Osteoblast (primary cell): ENCODE measurements around the gene GCAT. TPM values are rescaled to one million over a fixed set of nuclear protein-coding genes. Genes with fewer than 3 reads are reported as not detected.
A peak's percentile ranks its signal among the peaks of the same experiment; 100 is the strongest.

Experiments used
- DNase-seq: peaks from one replicate; pipeline ENCODE4 v3.0.0; 2011; ENCODE audit warnings: low spot score, mixed read lengths; ENCODE audit not compliant: insufficient read length; ENCODE audit errors: missing footprints
- H2AFZ ChIP-seq: 2 replicates; pipeline ENCODE4 v1.6.0; 2011; ENCODE audit warnings: mild to moderate bottlenecking, low read length
- H3K27ac ChIP-seq: 2 replicates; pipeline ENCODE4 v1.5.1; 2011; ENCODE audit warnings: mild to moderate bottlenecking, low read depth, low read length, moderate library complexity
- H3K27me3 ChIP-seq: 2 replicates; pipeline ENCODE4 v1.6.0; 2012; ENCODE audit warnings: mild to moderate bottlenecking, control low read depth, inconsistent platforms, low read length, moderate library complexity; ENCODE audit not compliant: insufficient read depth
- H3K36me3 ChIP-seq: 2 replicates; pipeline ENCODE4 v1.5.1; 2011; ENCODE audit warnings: mild to moderate bottlenecking, low read length, control low read depth, moderate library complexity; ENCODE audit not compliant: insufficient read depth
- H3K4me1 ChIP-seq: 2 replicates; pipeline ENCODE4 v1.5.1; 2011; ENCODE audit warnings: mild to moderate bottlenecking, low read length, control low read depth, moderate library complexity; ENCODE audit not compliant: insufficient read depth
- H3K4me2 ChIP-seq: 2 replicates; pipeline ENCODE4 v1.6.0; 2011; ENCODE audit warnings: mild to moderate bottlenecking, low read length; ENCODE audit not compliant: insufficient read depth
- H3K4me3 ChIP-seq: fragments of 200-600 bp; sonication (generic); 3 replicates; pipeline ENCODE4 v1.5.1; 2012; ENCODE audit warnings: mild to moderate bottlenecking, low read length, inconsistent platforms; ENCODE audit not compliant: insufficient read depth
- H3K79me2 ChIP-seq: 2 replicates; pipeline ENCODE4 v1.6.0; 2012; ENCODE audit warnings: mild to moderate bottlenecking, low read length, control low read depth, inconsistent platforms; ENCODE audit not compliant: insufficient read depth
- H3K9me3 ChIP-seq: 2 replicates; pipeline ENCODE4 v1.5.1; 2011; ENCODE audit warnings: low read depth, low read length, control low read depth
- H4K20me1 ChIP-seq: 2 replicates; pipeline ENCODE4 v1.6.0; 2012; ENCODE audit warnings: mild to moderate bottlenecking, low read length, control low read depth; ENCODE audit not compliant: insufficient read depth
- CTCF ChIP-seq: IDR thresholded peaks from 2 replicates; pipeline ENCODE4 v1.5.1; 2011; ENCODE audit warnings: mild to moderate bottlenecking, low read depth, low read length, moderate library complexity; ENCODE audit errors: extremely low read depth
- total RNA-seq: library from RNA; depleted of rRNA; stranded (reverse); fragments of >200 nt; gene quantifications from 2 replicates; pipeline ENCODE4 v1.2.3, GENCODE V29; 2012

GCAT gene
- total RNA-seq, 1 donor = 26.8 TPM

GRCh38 chr22:37804352-37804880, 3.3 kb upstream of the GCAT start:
- peak overlapping the region; percentile 98 for H3K4me2 ChIP-seq
- no peak for TF ChIP-seq CTCF
- H3K36me3 ChIP-seq = no peaks in the 10 kb centered on the region
- H3K79me2 ChIP-seq = peaks cover 13% of the 10 kb centered on the region
- peak overlapping the region; percentile 66 for H2AFZ ChIP-seq
- H3K4me1 ChIP-seq = peaks cover 30% of the 10 kb centered on the region
- H3K9me3 ChIP-seq = no peaks in the 10 kb centered on the region
- peak overlapping the region; percentile 82 for H3K27ac ChIP-seq
- peak overlapping the region; percentile 84 for H3K4me3 ChIP-seq
- no peaks in the 10 kb centered on the region for H3K27me3 ChIP-seq
- peak; percentile 95 for DNase-seq
- H4K20me1 ChIP-seq = peaks cover 2% of the 10 kb centered on the region

GRCh38 chr22:37804881-37805809, 2.6 kb upstream of the GCAT start:
- Histone ChIP-seq H3K4me2 (peak overlapping the region; percentile 98), H3K36me3 (no peaks in the 10 kb centered on the region), H3K4me3 (peak overlapping the region; percentile 84), H3K27ac (peak overlapping the region; percentile 82), H3K4me1 (peaks cover 30% of the 10 kb centered on the region), H2AFZ (peak overlapping the region; percentile 91), H4K20me1 (peaks cover 2% of the 10 kb centered on the region), H3K79me2 (peaks cover 13% of the 10 kb centered on the region), H3K27me3 (no peaks in the 10 kb centered on the region), H3K9me3 (no peaks in the 10 kb centered on the region)
- TF ChIP-seq CTCF = no peak
- peak; percentile 97 for DNase-seq

GRCh38 chr22:37805810-37806277, 1.9 kb upstream of the GCAT start:
- no peak for TF ChIP-seq CTCF

More at GRCh38 chr22:37805810-37806277, 1.9 kb upstream of the GCAT start:
- Histone ChIP-seq H3K4me3 (peak overlapping the region; percentile 84), H3K27ac (peak overlapping the region; percentile 82), H3K4me2 (peak overlapping the region; percentile 98), H3K27me3 (no peaks in the 10 kb centered on the region), H3K4me1 (peaks cover 30% of the 10 kb centered on the region), H3K79me2 (peaks cover 13% of the 10 kb centered on the region), H2AFZ (peak overlapping the region; percentile 91), H3K36me3 (no peaks in the 10 kb centered on the region), H3K9me3 (no peaks in the 10 kb centered on the region), H4K20me1 (peaks cover 2% of the 10 kb centered on the region)
- peak; percentile 69 for DNase-seq
